Central memory CD4-positive, alpha-beta T cell (primary cell): ENCODE data around the gene RHBDF1.

ENCODE experiments used
- DNase-seq: peaks from one replicate; pipeline ENCODE4 v3.0.0; 2022
- total RNA-seq, 3 experiments: gene quantifications; one replicate each; lab custom pipeline; 2026; lab: John Stamatoyannopoulos, UW

RHBDF1 gene
- total RNA-seq, result 0.16 to 0.28 (median 0.19) reads per million in 3 experiments

GRCh38 chr16:72561-73548, at the start of gene RHBDF1:
TSS of gene RHBDF1 (minus strand) at chr16:72631. CDS start at chr16:65015, 7,616 bp downstream.
- DNase-seq, result no peak

GRCh38 chr16:120756-121155, 48.3 kb upstream of the RHBDF1 start:
- DNase-seq, result no peak

- DNase-seq, result no peak
These were observed 47.5 kb upstream of the RHBDF1 start for GRCh38 chr16:119835-120491.

- DNase-seq, result no peak
These were observed 46.9 kb upstream of the RHBDF1 start for GRCh38 chr16:119295-119694.

GRCh38 chr16:118857-119256, 46.4 kb upstream of the RHBDF1 start:
- DNase-seq, result no peak

GRCh38 chr16:117379-118365, 45.2 kb upstream of the RHBDF1 start:
- DNase-seq, result peak; percentile 47

GRCh38 chr16:116015-116414, 43.6 kb upstream of the RHBDF1 start:
- no peak for DNase-seq

- no peak for DNase-seq
These were observed 41.9 kb upstream of the RHBDF1 start for GRCh38 chr16:114327-114726.

GRCh38 chr16:112153-112840, 39.9 kb upstream of the RHBDF1 start:
- no peak for DNase-seq

GRCh38 chr16:106623-107324, 34.3 kb upstream of the RHBDF1 start:
- DNase-seq, result peak; percentile 61

- no peak for DNase-seq
These were observed 33.1 kb upstream of the RHBDF1 start for GRCh38 chr16:105521-105920.

GRCh38 chr16:104928-105327, 32.5 kb upstream of the RHBDF1 start:
- DNase-seq, result no peak

GRCh38 chr16:104355-104754, 31.9 kb upstream of the RHBDF1 start:
- no peak for DNase-seq

- no peak for DNase-seq
These were observed 29.8 kb upstream of the RHBDF1 start for GRCh38 chr16:102060-102855.

- no peak for DNase-seq
These were observed 29.2 kb upstream of the RHBDF1 start for GRCh38 chr16:101586-101985.

GRCh38 chr16:100989-101388, 28.6 kb upstream of the RHBDF1 start:
- DNase-seq, result no peak

GRCh38 chr16:97822-98221, 25.4 kb upstream of the RHBDF1 start:
- no peak for DNase-seq

GRCh38 chr16:96935-97381, 24.5 kb upstream of the RHBDF1 start:
- peak; percentile 85 for DNase-seq

GRCh38 chr16:94918-95265, 22.5 kb upstream of the RHBDF1 start:
- DNase-seq, result no peak
